Neural progenitor cell (in vitro differentiated cells): ENCODE results near the gene CHKB. TPM values are rescaled to one million over a fixed set of nuclear protein-coding genes. Genes with fewer than 3 reads are reported as not detected.

Experiments used
- DNase-seq: peaks from one replicate; pipeline ENCODE4 v3.0.0-alpha.2; 2016; ENCODE audit warnings: low spot score
- H2AFZ ChIP-seq: fragments of 200-600 bp; sonication (generic); replicated peaks from 2 replicates; pipeline ENCODE4 v1.6.1; 2016; ENCODE audit warnings: antibody characterized with exemption
- H3F3A ChIP-seq: fragments of 200-600 bp; sonication (generic); 2 replicates; pipeline ENCODE4 v1.6.1; 2016; ENCODE audit warnings: antibody characterized with exemption, low read depth
- H3K27ac ChIP-seq: fragments of 200-600 bp; sonication (generic); 2 replicates; pipeline ENCODE4 v1.5.1; 2016; ENCODE audit warnings: mild to moderate bottlenecking
- H3K27me3 ChIP-seq: fragments of 200-600 bp; sonication (generic); 2 replicates; pipeline ENCODE4 v1.6.1; 2016; ENCODE audit warnings: mild to moderate bottlenecking, moderate library complexity
- H3K36me3 ChIP-seq: fragments of 200-600 bp; sonication (generic); 2 replicates; pipeline ENCODE4 v1.5.1; 2016
- H3K4me1 ChIP-seq: fragments of 200-600 bp; sonication (generic); 2 replicates; pipeline ENCODE4 v1.6.1; 2016; ENCODE audit warnings: mixed run types
- H3K4me2 ChIP-seq: fragments of 200-600 bp; sonication (generic); 2 replicates; pipeline ENCODE4 v1.6.1; 2016
- H3K4me3 ChIP-seq: fragments of 200-600 bp; sonication (generic); 2 replicates; pipeline ENCODE4 v1.5.1; 2016
- H3K79me2 ChIP-seq: fragments of 200-600 bp; sonication (generic); 2 replicates; pipeline ENCODE4 v1.6.1; 2016; ENCODE audit warnings: low read depth
- H3K9ac ChIP-seq: fragments of 200-600 bp; sonication (generic); 2 replicates; pipeline ENCODE4 v1.6.1; 2016
- H3K9me3 ChIP-seq: fragments of 200-600 bp; sonication (generic); 2 replicates; pipeline ENCODE4 v1.5.1; 2016; ENCODE audit warnings: low read depth
- H4K20me1 ChIP-seq: fragments of 200-600 bp; sonication (generic); 2 replicates; pipeline ENCODE4 v1.6.1; 2016; ENCODE audit warnings: low read depth
- H3K27ac Mint-ChIP-seq: 3 replicates; pipeline ENCODE4 v1.8.0; 2021; ENCODE audit warnings: mixed read lengths
- H3K27me3 Mint-ChIP-seq: 2 replicates; pipeline ENCODE4 v1.8.0; 2022; ENCODE audit warnings: low read depth, mild to moderate bottlenecking, inconsistent platforms, moderate library complexity, mixed read lengths; ENCODE audit not compliant: insufficient read depth
- H3K36me3 Mint-ChIP-seq: 3 replicates; pipeline ENCODE4 v1.8.0; 2021; ENCODE audit warnings: mixed read lengths
- H3K4me1 Mint-ChIP-seq: 3 replicates; pipeline ENCODE4 v1.8.0; 2021; ENCODE audit warnings: mixed read lengths
- H3K4me3 Mint-ChIP-seq: 3 replicates; pipeline ENCODE4 v1.8.0; 2021; ENCODE audit warnings: mild to moderate bottlenecking, moderate library complexity, mixed read lengths
- H3K9me3 Mint-ChIP-seq: 3 replicates; pipeline ENCODE4 v1.8.0; 2020; ENCODE audit warnings: mixed read lengths
- CTCF ChIP-seq: fragments of 200-600 bp; sonication (generic); IDR thresholded peaks from 2 replicates; pipeline ENCODE4 v1.5.1; 2017; ENCODE audit warnings: antibody characterized with exemption, mild to moderate bottlenecking
- EZH2 ChIP-seq: fragments of 200-600 bp; sonication (generic); IDR thresholded peaks from 2 replicates; pipeline ENCODE4 v1.6.1; 2017; ENCODE audit warnings: antibody characterized with exemption, mild to moderate bottlenecking, moderate library complexity
- EZH2phosphoT487 ChIP-seq: fragments of 200-600 bp; sonication (generic); IDR thresholded peaks from 2 replicates; pipeline ENCODE4 v1.6.1; 2017; ENCODE audit warnings: antibody characterized with exemption
- total RNA-seq: library from RNA; depleted of rRNA; stranded (reverse); fragments of >200 nt; gene quantifications from 2 replicates; pipeline ENCODE4 v1.2.3, GENCODE V29; 2015; ENCODE audit warnings: low replicate concordance

The CHKB gene
- total RNA-seq, 1 donor from 2014 or later = 67.4 TPM

DNA sequence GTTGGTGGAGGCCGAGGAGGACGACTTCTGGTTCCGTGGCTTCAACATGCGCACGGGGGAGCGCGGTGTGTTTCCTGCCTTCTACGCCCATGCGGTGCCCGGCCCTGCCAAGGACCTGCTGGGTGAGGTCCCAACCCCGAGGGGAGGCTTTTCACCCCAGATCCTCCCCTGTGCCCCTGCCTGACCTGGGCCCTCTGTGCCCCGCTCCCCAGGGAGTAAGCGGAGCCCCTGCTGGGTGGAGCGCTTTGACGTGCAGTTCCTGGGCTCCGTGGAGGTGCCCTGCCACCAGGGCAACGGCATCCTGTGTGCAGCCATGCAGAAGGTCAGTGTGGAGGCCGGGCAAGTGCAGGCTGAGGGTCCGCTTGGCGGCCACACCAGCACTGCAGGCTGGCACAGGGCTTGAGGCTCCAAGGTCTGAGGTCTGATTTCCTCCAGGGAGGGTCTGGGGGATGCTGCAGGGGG is 23.0 kb upstream of the CHKB start:
- Histone ChIP-seq H3K27me3 (peaks cover 53% of the 10 kb centered on the region), H3K36me3 (no peaks in the 10 kb centered on the region), H3F3A (no peaks in the 10 kb centered on the region), H3K4me1 (peaks cover 4% of the 10 kb centered on the region), H3K79me2 (no peaks in the 10 kb centered on the region), H3K4me3 (no peak overlapping the region), H3K9ac (no peak overlapping the region), H3K9me3 (no peaks in the 10 kb centered on the region), H2AFZ (no peak overlapping the region), H4K20me1 (peaks cover 13% of the 10 kb centered on the region), H3K27ac (no peak overlapping the region), H3K4me2 (no peak overlapping the region)
- Mint-ChIP-seq H3K9me3 (no peaks in the 10 kb centered on the region), H3K27me3 (peaks cover 5% of the 10 kb centered on the region), H3K27ac (no peak overlapping the region), H3K4me1 (peaks cover 14% of the 10 kb centered on the region), H3K4me3 (no peak overlapping the region), H3K36me3 (peaks cover 1% of the 10 kb centered on the region)
- no peak for TF ChIP-seq CTCF
- TF ChIP-seq EZH2phosphoT487 = no peak
- TF ChIP-seq EZH2 = no peak
- no peak for DNase-seq

GRCh38 chr22:50605002-50605612 is 22.5 kb upstream of the CHKB start:
- H3K4me2 ChIP-seq = no peak overlapping the region
- no peaks in the 10 kb centered on the region for H3F3A ChIP-seq
- peaks cover 13% of the 10 kb centered on the region for H4K20me1 ChIP-seq
- H2AFZ ChIP-seq = no peak overlapping the region
- no peaks in the 10 kb centered on the region for H3K9me3 ChIP-seq
- Mint-ChIP-seq H3K36me3 (peaks cover 1% of the 10 kb centered on the region), H3K4me3 (no peak overlapping the region), H3K27me3 (peaks cover 5% of the 10 kb centered on the region), H3K27ac (no peak overlapping the region), H3K9me3 (no peaks in the 10 kb centered on the region), H3K4me1 (peaks cover 14% of the 10 kb centered on the region)
- no peak overlapping the region for H3K27ac ChIP-seq
- H3K9ac ChIP-seq = no peak overlapping the region
- TF ChIP-seq EZH2 (no peak), EZH2phosphoT487 (no peak), CTCF (no peak)
- no peak overlapping the region for H3K4me3 ChIP-seq
- DNase-seq = no peak
- peaks cover 4% of the 10 kb centered on the region for H3K4me1 ChIP-seq
- H3K36me3 ChIP-seq = no peaks in the 10 kb centered on the region
- H3K27me3 ChIP-seq = peaks cover 59% of the 10 kb centered on the region
- no peaks in the 10 kb centered on the region for H3K79me2 ChIP-seq

DNA sequence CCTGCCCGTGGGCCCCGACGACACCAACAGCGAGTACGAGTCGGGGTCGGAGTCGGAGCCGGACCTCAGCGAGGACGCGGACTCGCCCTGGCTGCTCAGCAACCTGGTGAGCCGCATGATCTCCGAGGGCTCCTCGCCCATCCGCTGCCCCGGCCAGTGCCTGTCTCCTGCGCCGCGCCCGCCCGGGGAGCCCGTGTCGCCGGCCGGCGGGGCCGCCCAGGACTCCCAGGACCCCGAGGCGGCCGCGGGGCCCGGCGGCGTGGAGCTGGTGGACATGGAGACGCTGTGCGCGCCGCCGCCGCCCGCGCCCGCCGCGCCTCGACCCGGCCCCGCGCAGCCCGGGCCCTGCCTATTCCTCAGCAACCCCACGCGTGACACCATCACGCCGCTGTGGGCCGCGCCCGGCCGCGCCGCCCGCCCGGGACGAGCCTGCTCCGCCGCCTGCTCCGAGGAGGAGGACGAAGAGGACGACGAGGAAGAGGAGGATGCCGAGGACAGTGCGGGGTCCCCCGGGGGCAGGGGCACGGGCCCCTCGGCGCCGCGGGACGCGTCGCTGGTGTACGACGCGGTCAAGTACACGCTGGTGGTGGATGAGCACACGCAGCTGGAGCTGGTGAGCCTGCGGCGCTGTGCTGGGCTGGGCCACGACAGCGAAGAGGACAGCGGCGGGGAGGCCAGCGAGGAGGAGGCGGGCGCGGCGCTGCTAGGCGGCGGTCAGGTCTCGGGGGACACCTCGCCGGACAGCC is 21.8 kb upstream of the CHKB start:
- Histone ChIP-seq H3K4me2 (no peak overlapping the region), H3K36me3 (no peaks in the 10 kb centered on the region)
- DNase-seq = no peak

More for the DNA sequence above, 21.8 kb upstream of the CHKB start:
- Histone ChIP-seq H3K4me3 (no peak overlapping the region), H2AFZ (no peak overlapping the region), H4K20me1 (peaks cover 19% of the 10 kb centered on the region), H3K79me2 (no peaks in the 10 kb centered on the region), H3K9me3 (no peaks in the 10 kb centered on the region), H3K4me1 (peaks cover 4% of the 10 kb centered on the region), H3K9ac (no peak overlapping the region), H3K27ac (no peak overlapping the region), H3K27me3 (peaks cover 66% of the 10 kb centered on the region), H3F3A (no peaks in the 10 kb centered on the region)
- Mint-ChIP-seq H3K4me3 (no peak overlapping the region), H3K27me3 (peaks cover 11% of the 10 kb centered on the region), H3K9me3 (peaks cover 2% of the 10 kb centered on the region), H3K27ac (no peak overlapping the region), H3K4me1 (peaks cover 19% of the 10 kb centered on the region), H3K36me3 (peaks cover 4% of the 10 kb centered on the region)
- TF ChIP-seq EZH2phosphoT487 (no peak), EZH2 (no peak), CTCF (no peak)
